Choroid plexus epithelial cell (primary cell): ENCODE measurements around the gene PADI4.

Experiments
- DNase-seq: peaks from one replicate; pipeline ENCODE4 v3.0.0-alpha.2; 2010; ENCODE audit warnings: low read depth
- H3K4me3 ChIP-seq: 2 replicates; pipeline ENCODE4 v1.5.1; 2011; ENCODE audit warnings: low read depth, mild to moderate bottlenecking, control low read depth, low read length, moderate library complexity
- CTCF ChIP-seq: conservative IDR thresholded peaks from 2 replicates; pipeline ENCODE4 v1.5.1; 2011; ENCODE audit warnings: low read depth, mild to moderate bottlenecking, control low read depth, inconsistent platforms, low read length, moderate library complexity

The PADI4 gene

GRCh38 chr1:17363351-17363750 lies 55.4 kb downstream of the PADI4 start:
- no peak for TF ChIP-seq CTCF
- no peak for DNase-seq
- no peak overlapping the region for H3K4me3 ChIP-seq

- no peak for TF ChIP-seq CTCF
- H3K4me3 ChIP-seq: no peak overlapping the region
Measured at GRCh38 chr1:17363771-17364170, 55.8 kb downstream of the PADI4 start.

GRCh38 chr1:17365293-17365692 lies 57.3 kb downstream of the PADI4 start:
- no peak for TF ChIP-seq CTCF
- DNase-seq: no peak
- no peak overlapping the region for H3K4me3 ChIP-seq

More at GRCh38 chr1:17363771-17364170, 55.8 kb downstream of the PADI4 start:
- no peak for DNase-seq

GRCh38 chr1:17369466-17369865 lies 61.5 kb downstream of the PADI4 start:
- no peak for TF ChIP-seq CTCF
- no peak overlapping the region for H3K4me3 ChIP-seq
- DNase-seq: peak; percentile 24

- H3K4me3 ChIP-seq: no peak overlapping the region
- DNase-seq: no peak
- peak; percentile 27 for TF ChIP-seq CTCF
Measured at GRCh38 chr1:17370618-17371017, 62.6 kb downstream of the PADI4 start.

- DNase-seq: no peak
- TF ChIP-seq CTCF: no peak
- H3K4me3 ChIP-seq: no peak within 1 kb of the TSS
Measured at GRCh38 chr1:17371896-17372295, 63.9 kb downstream of the PADI4 start, which contains the start of gene PADI6. Gene PADI6, plus strand, starts transcription at chr1:17372196. Its CDS starts 50 bp downstream, at chr1:17372246.

GRCh38 chr1:17372955-17373354 lies 65.0 kb downstream of the PADI4 start:
- no peak for DNase-seq
- H3K4me3 ChIP-seq: no peak overlapping the region
- no peak for TF ChIP-seq CTCF
